Psoas muscle (tissue), 8 donors: ENCODE measurements around the gene ITCH. TPM values are rescaled to one million over a fixed set of nuclear protein-coding genes. Genes with fewer than 3 reads are reported as not detected.
"Not testable (repeated sequence)": the region's sequence is repeated elsewhere in the genome, so short reads cannot be mapped to it uniquely, and the experiment has no call there.

Experiments used
- ATAC-seq, 4 donors: fragments of 200-7000 bp; cut with Tn5 transposase; one replicate each; pipeline ENCODE4 v1.9.1; 2020; ENCODE audit warnings: moderate library complexity in 3 of 4, mild to moderate bottlenecking in 2 of 4
- DNase-seq, 2 donors: peaks; one replicate each; pipeline ENCODE4 v3.0.0-alpha.2; 2020
- H3K27ac ChIP-seq: fragments of 200-600 bp; one replicate; pipeline ENCODE4 v1.8.0; 2022
- H3K27me3 ChIP-seq, 3 donors: fragments of 200-600 bp in 1 of 3; one replicate each; pipeline versions ENCODE4 v1.6.1 to v1.8.0; 2013 to 2022; ENCODE audit warnings: low read length in 2 of 3, mild to moderate bottlenecking in 2 of 3, moderate library complexity in 1 of 3; ENCODE audit not compliant: insufficient read depth in 3 of 3
- H3K36me3 ChIP-seq, 2 donors: fragments of 200-600 bp in 1 of 2; one replicate each; pipeline versions ENCODE4 v1.6.1 to v1.8.0; 2013 to 2022; ENCODE audit warnings: low read depth in 1 of 2, mild to moderate bottlenecking in 1 of 2, moderate library complexity in 1 of 2; ENCODE audit not compliant: insufficient read depth in 1 of 2
- H3K4me1 ChIP-seq: fragments of 200-600 bp; one replicate; pipeline ENCODE4 v1.8.0; 2022
- H3K4me3 ChIP-seq: fragments of 200-600 bp; one replicate; pipeline ENCODE4 v1.8.0; 2022; ENCODE audit warnings: mild to moderate bottlenecking
- H3K9me3 ChIP-seq: fragments of 200-600 bp; one replicate; pipeline ENCODE4 v1.8.0; 2022
- WGBS, 3 donors: extraction: QIAGEN DNeasy Blood & Tissue Kit; methylation state at CpG; one replicate each; pipeline versions ENCODE4 v1.1.6 to v1.1.7; 2013; 5-methylcytosine and 5-hydroxymethylcytosine counted together
- intact Hi-C, 2 donors: fragments of 100-400 bp; cut with DNase I; formaldehyde crosslinking; loops; one replicate each; pipeline versions ENCODE4 v1.11.0 to v1.14.2; 2022
- polyA plus RNA-seq, 3 donors: library from polyadenylated mRNA; stranded (reverse); fragments of 200-250 nt; gene quantifications; one replicate each; pipeline ENCODE4 v1.2.3, GENCODE V29; 2013
- total RNA-seq, 4 donors: library from RNA; stranded (reverse); fragmentation: NEBNext Ultra II Directional in 2 of 4; extraction: Animal tissue kit (Norgen Biotek cat#: 25700) in 2 of 4; gene quantifications; one replicate each; pipeline versions ENCODE4 v1.2.1 to v1.2.4, GENCODE V29; 2021 to 2023
- TF ChIP-seq, protein P1 (sequence below): fragments of 200-600 bp; IDR thresholded peaks from one replicate; pipeline ENCODE4 v1.8.0; 2022; ENCODE audit warnings: antibody characterized with exemption
- donor health status: healthy with polysubstance abuse.
- donor health status: DM: no; HTN: no; CAD: no; lungs with moderate emphysema.
- donor health status: Bipolar disorder and iron deficiency.
- donor health status: healthy.
- donor health status: DM: yes; HTN: yes; CAD: no.
- donor health status: DM: no; HTN: no; CAD: no.
- donor health status: DM: no; HTN: no; CAD: no.
- donor health status: DM: yes; HTN: yes; CAD: no.

Gene ITCH
- total and polyA plus RNA-seq, 7 donors: 10.1 to 50.3 (median 36.9) TPM

DNA sequence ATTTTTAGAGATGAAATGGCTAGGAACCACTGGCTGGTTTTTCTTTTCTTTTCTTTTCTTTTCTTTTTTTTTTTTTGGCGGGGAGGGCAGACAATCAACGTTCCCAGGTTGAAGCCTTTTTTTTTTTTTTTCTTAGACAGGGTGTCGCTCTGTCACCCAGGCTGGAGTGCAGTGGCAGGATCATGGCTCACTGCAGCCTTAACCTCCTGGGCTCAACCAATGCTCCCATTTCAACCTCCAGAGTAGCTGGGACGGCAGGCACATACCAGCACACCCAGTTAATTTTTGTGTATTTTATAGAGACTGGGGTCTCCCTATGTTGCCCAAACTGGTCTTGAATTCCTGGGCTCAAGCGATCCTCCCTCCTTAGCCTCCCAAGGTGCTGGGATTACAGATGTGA, 18.8 kb upstream of the ITCH start:
- no peaks in the 10 kb centered on the region for H3K27me3 ChIP-seq
- no peak overlapping the region for H3K4me3 ChIP-seq
- WGBS, 3 donors: 84 to 86% (median 85%) methylated on average over 5 of the region's 5 CpGs
- no peak overlapping the region for H3K27ac ChIP-seq
- DNase-seq (no peak), ATAC-seq (no peak)
- no peaks in the 10 kb centered on the region for H3K9me3 ChIP-seq
- H3K36me3 ChIP-seq: no peaks in the 10 kb centered on the region
- TF ChIP-seq, protein P1, sequence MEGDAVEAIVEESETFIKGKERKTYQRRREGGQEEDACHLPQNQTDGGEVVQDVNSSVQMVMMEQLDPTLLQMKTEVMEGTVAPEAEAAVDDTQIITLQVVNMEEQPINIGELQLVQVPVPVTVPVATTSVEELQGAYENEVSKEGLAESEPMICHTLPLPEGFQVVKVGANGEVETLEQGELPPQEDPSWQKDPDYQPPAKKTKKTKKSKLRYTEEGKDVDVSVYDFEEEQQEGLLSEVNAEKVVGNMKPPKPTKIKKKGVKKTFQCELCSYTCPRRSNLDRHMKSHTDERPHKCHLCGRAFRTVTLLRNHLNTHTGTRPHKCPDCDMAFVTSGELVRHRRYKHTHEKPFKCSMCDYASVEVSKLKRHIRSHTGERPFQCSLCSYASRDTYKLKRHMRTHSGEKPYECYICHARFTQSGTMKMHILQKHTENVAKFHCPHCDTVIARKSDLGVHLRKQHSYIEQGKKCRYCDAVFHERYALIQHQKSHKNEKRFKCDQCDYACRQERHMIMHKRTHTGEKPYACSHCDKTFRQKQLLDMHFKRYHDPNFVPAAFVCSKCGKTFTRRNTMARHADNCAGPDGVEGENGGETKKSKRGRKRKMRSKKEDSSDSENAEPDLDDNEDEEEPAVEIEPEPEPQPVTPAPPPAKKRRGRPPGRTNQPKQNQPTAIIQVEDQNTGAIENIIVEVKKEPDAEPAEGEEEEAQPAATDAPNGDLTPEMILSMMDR: no peak
- no peaks in the 10 kb centered on the region for H3K4me1 ChIP-seq
- intact Hi-C loops: no loop called here

DNA sequence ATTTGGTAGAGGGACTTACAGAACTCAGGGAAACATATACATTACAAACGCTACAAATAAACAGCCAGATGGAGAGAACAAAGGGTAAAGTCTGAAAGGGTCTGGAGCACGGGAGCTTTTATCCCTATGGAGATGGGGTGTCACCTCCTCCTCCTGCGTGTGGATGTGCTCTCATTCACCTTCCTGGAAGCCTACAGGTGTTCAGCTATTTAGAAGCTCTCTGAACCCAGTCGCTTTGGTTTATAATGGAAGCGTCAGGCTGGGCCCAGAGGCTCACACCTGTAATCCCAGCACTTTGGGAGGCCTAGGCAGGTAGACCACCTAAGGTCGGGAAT, 17.7 kb upstream of the ITCH start:
- intact Hi-C loops: no loop called here
- no peaks in the 10 kb centered on the region for H3K27me3 ChIP-seq
- H3K36me3 ChIP-seq: no peaks in the 10 kb centered on the region
- TF ChIP-seq, protein P1: no peak
- H3K27ac ChIP-seq: no peak overlapping the region
- no peak for ATAC-seq
- no peaks in the 10 kb centered on the region for H3K9me3 ChIP-seq
- 77 to 83% (median 82%) methylated on average over 6 of the region's 6 CpGs for WGBS, 3 donors
- DNase-seq: no peak
- H3K4me3 ChIP-seq: no peak overlapping the region
- H3K4me1 ChIP-seq: no peaks in the 10 kb centered on the region

DNA sequence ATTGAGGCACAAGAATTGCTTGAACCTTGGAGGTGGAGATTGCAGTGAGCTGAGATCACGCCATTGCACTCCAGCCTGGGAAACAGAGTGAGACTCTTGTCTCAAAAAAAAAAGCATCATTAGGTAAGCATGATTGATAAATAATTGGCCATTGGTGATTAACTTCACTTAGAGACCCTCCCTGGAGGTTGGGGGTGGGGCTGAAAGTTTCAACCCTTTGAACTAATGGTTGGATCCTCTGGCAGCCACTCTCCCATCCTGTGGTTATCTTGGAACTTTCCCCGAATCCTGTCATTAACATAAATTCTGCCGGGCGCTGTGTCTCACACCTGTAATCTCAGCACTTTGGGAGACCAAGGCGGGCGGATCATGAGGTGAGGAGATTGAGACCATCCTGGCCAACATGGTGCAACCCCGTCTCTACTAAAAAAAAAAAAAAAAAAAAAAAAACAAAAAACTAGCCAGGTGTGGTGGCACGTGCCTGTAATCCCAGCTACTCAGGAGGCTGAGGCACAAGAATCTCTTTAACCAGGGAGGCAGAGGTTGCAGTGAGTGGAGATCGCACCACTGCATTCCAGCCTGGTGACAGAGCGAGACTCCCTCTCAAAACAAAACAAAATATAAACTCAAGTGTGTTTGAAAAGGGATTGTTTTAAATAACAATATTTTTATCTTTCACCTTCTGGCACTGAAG, 17.1 kb upstream of the ITCH start:
- H3K4me1 ChIP-seq, ATAC-seq, DNase-seq, intact Hi-C loops, H3K36me3 ChIP-seq, H3K27me3 ChIP-seq, H3K27ac ChIP-seq, H3K4me3 ChIP-seq, H3K9me3 ChIP-seq: not testable (repeated sequence)
- 86 to 88% (median 88%) methylated on average over 10 of the region's 10 CpGs for WGBS, 3 donors

DNA sequence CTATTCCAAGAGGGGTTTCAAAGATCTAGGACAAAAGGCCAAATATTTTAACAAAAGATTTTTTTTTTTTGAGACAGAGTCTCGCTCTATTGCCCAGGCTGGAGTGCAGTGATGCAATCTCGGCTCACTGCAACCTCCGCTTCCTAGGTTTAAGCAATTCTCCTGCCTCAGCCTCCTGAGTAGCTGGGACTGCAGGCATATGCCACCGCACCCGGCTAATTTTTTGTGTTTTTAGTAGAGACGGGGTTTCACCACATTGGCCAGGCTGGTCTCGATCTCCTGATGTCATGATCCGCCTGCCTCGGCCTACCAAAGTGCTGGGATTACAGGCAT, 16.6 kb upstream of the ITCH start:
- 92 to 95% (median 93%) methylated on average over 9 of the region's 9 CpGs for WGBS, 3 donors
- H3K4me3 ChIP-seq, intact Hi-C loops, H3K9me3 ChIP-seq, H3K4me1 ChIP-seq, H3K27ac ChIP-seq, ATAC-seq, H3K36me3 ChIP-seq, H3K27me3 ChIP-seq, DNase-seq: not testable (repeated sequence)

DNA sequence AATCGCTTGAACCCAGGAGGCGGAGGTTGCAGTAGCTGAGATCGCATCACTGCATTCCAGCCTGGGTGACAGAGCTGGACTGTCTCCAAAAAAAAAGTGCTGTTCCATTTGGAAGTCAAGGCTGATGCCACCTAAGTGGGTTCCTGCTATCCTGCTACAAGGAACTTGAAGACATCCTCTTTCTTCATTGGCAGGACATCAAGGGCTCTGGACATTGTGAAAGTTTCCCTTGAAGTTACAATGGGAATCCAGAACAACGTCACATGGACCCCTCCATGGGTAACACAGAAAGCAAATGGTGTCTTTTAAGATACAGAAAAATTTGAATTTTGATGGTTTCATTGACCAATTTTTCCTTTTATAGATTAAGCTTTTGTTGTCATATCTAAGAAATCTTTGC, 15.5 kb upstream of the ITCH start:
- Histone ChIP-seq H3K4me3 (no peak overlapping the region), H3K9me3 (no peaks in the 10 kb centered on the region), H3K27ac (no peak overlapping the region), H3K27me3 (no peaks in the 10 kb centered on the region), H3K36me3 (no peaks in the 10 kb centered on the region), H3K4me1 (no peaks in the 10 kb centered on the region)
- intact Hi-C loops: no loop called here
- TF ChIP-seq, protein P1: no peak
- ATAC-seq (no peak), DNase-seq (no peak)
- WGBS, 3 donors: 84 to 90% (median 87%) methylated on average over 4 of the region's 4 CpGs

DNA sequence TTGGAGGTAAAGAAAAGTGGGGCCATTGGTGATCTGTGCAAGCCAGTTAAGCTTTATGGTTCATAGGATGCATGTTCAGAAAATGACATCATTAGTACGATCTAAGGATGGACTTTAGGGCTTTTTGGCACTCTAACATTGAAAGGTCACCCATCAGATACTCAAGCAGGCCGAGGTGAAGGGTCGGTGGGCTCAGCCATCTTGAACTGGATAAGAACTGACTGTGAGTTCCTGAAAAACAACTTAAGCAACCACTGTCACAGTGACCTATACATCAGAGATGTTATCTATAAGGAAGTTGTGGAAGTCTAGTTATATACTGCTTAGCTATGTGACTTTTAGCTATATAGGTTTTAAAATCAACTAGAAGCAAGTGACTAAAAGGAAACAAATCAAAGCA, 13.0 kb upstream of the ITCH start:
- no peak for ATAC-seq

DNA sequence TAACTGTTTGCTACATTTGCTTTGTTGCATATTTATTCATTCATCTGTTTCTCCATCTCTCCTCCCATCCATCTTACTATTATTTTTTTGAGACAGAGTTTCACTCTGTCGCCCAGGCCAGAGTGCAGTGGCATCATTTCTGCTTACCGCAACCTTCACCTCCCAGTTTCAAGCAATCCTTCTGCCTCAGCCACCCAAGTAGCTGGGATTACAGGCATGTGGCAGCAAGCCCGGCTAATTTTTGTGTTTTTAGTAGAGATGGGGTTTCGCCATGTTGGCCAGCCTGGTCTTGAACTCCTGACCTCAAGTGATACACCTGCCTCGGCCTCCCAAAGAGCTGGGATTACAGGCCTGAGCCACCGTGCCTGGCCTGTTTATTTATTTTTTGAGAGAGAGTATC, 9.6 kb upstream of the ITCH start:
- H3K36me3 ChIP-seq, H3K4me3 ChIP-seq, intact Hi-C loops, H3K4me1 ChIP-seq, DNase-seq, H3K27me3 ChIP-seq, H3K9me3 ChIP-seq, H3K27ac ChIP-seq, ATAC-seq: not testable (repeated sequence)
- 78 to 82% (median 82%) methylated on average over 6 of the region's 6 CpGs for WGBS, 3 donors

More for the DNA sequence above, 13.0 kb upstream of the ITCH start:
- Histone ChIP-seq H3K36me3 (no peaks in the 10 kb centered on the region), H3K4me1 (no peaks in the 10 kb centered on the region), H3K27me3 (no peaks in the 10 kb centered on the region), H3K4me3 (no peak overlapping the region), H3K9me3 (no peaks in the 10 kb centered on the region), H3K27ac (no peak overlapping the region)
- TF ChIP-seq, protein P1: no peak
- intact Hi-C loops: no loop called here
- DNase-seq: no peak
- 55 to 72% (median 72%) methylated on average over 3 of the region's 3 CpGs for WGBS, 3 donors
